Mesendoderm (in vitro differentiated cells): ENCODE data around the gene PPP1CA.
"Not testable (repeated sequence)": the region's sequence is repeated elsewhere in the genome, so short reads cannot be mapped to it uniquely, and the experiment has no call there.

Experiments used
- DNase-seq: peaks from one replicate; pipeline ENCODE4 v3.0.0; 2013
- H2AK5ac ChIP-seq: 2 replicates; pipeline ENCODE4 v1.6.1; 2013; ENCODE audit warnings: low read length, inconsistent platforms
- H2BK120ac ChIP-seq: 2 replicates; pipeline ENCODE4 v1.6.1; 2013; ENCODE audit warnings: low read depth, mild to moderate bottlenecking, low read length, moderate library complexity, mixed read lengths
- H2BK15ac ChIP-seq: replicated peaks from 2 replicates; pipeline ENCODE4 v1.6.1; 2013; ENCODE audit warnings: low read depth, mild to moderate bottlenecking, moderate library complexity
- H2BK5ac ChIP-seq: 2 replicates; pipeline ENCODE4 v1.6.1; 2013; ENCODE audit warnings: low read length, inconsistent platforms
- H3K18ac ChIP-seq: 2 replicates; pipeline ENCODE4 v1.6.1; 2013; ENCODE audit warnings: mild to moderate bottlenecking, low read length, mixed read lengths
- H3K23ac ChIP-seq: one replicate; pipeline ENCODE4 v1.6.1; 2013; ENCODE audit warnings: low read length
- H3K27ac ChIP-seq: 2 replicates; pipeline ENCODE4 v1.5.1; 2013; ENCODE audit warnings: low read depth, mild to moderate bottlenecking, inconsistent platforms, low read length, moderate library complexity
- H3K27me3 ChIP-seq: 2 replicates; pipeline ENCODE4 v1.6.1; 2013; ENCODE audit warnings: low read length, control low read depth, mild to moderate bottlenecking, inconsistent platforms; ENCODE audit not compliant: insufficient read depth, poor library complexity
- H3K36me3 ChIP-seq: 2 replicates; pipeline ENCODE4 v1.6.1; 2013; ENCODE audit warnings: low read length, inconsistent platforms; ENCODE audit not compliant: control insufficient read depth, insufficient read depth
- H3K4ac ChIP-seq: one replicate; pipeline ENCODE4 v1.6.1; 2013; ENCODE audit warnings: low read depth, mild to moderate bottlenecking, low read length, moderate library complexity
- H3K4me1 ChIP-seq: 2 replicates; pipeline ENCODE4 v1.6.1; 2013; ENCODE audit warnings: low read depth, low read length, inconsistent platforms; ENCODE audit not compliant: control insufficient read depth
- H3K4me2 ChIP-seq: 2 replicates; pipeline ENCODE4 v1.6.1; 2013; ENCODE audit warnings: low read length
- H3K4me3 ChIP-seq: 2 replicates; pipeline ENCODE4 v1.5.1; 2013; ENCODE audit warnings: mild to moderate bottlenecking, low read length
- H3K56ac ChIP-seq: one replicate; pipeline ENCODE4 v1.6.1; 2013; ENCODE audit warnings: low read length
- H3K79me1 ChIP-seq: 2 replicates; pipeline ENCODE4 v1.6.1; 2013; ENCODE audit warnings: low read length, inconsistent platforms
- H3K79me2 ChIP-seq: 2 replicates; pipeline ENCODE4 v1.6.1; 2013; ENCODE audit warnings: mild to moderate bottlenecking, low read length; ENCODE audit not compliant: control insufficient read depth, insufficient read depth
- H3K9ac ChIP-seq: 2 replicates; pipeline ENCODE4 v1.6.1; 2013; ENCODE audit warnings: low read length, inconsistent platforms
- H4K5ac ChIP-seq: one replicate; pipeline ENCODE4 v1.6.1; 2013; ENCODE audit warnings: low read length
- H4K8ac ChIP-seq: one replicate; pipeline ENCODE4 v1.6.1; 2013; ENCODE audit warnings: low read depth, mild to moderate bottlenecking, control low read depth, low read length, moderate library complexity
- WGBS: extraction: QIAGEN DNeasy Blood & Tissue Kit; methylation state at CpG from one replicate; pipeline ENCODE4 v1.1.7; 2013; ENCODE audit warnings: low lambda C conversion rate, missing lambda C conversion rate; ENCODE audit not compliant: insufficient coverage; ENCODE audit errors: extremely low coverage; 5-methylcytosine and 5-hydroxymethylcytosine counted together

The PPP1CA gene

DNA sequence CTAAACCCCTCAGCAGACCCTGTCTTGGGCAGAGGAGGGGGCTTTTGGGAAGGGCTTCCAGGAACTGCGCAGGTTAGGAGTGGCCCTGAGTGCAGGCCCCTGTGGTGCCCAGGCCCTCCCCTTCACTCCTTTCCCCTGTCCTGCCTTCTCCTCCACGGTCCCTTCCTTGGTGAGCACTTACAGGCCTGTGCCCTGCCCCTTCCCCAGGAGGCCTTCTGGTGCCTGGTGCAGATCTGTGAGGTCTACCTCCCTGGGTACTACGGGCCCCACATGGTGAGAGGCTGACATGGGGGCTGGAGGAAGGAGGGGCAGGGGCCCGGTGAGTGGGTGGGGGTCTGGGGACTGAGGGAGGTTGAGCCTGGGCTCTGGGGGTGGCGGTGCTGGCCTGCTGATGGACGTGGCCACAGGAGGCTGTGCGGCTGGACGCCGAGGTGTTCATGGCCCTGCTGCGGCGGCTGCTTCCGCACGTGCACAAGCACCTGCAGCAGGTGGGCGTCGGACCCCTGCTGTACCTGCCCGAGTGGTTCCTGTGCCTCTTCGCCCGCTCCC is 4.8 kb upstream of the PPP1CA start:
- Histone ChIP-seq H4K8ac (no peak overlapping the region), H3K9ac (no peak overlapping the region), H3K27ac (no peak overlapping the region), H2BK15ac (no peak overlapping the region), H2BK120ac (no peak overlapping the region), H2AK5ac (no peak overlapping the region), H3K4me3 (no peak overlapping the region), H3K23ac (no peak overlapping the region), H3K4me2 (no peak overlapping the region), H3K79me2 (no peaks in the 10 kb centered on the region), H3K27me3 (no peaks in the 10 kb centered on the region), H4K5ac (no peak overlapping the region), H3K79me1 (no peaks in the 10 kb centered on the region), H3K4me1 (no peaks in the 10 kb centered on the region), H3K56ac (no peak overlapping the region), H2BK5ac (no peak overlapping the region), H3K4ac (no peak overlapping the region), H3K36me3 (no peaks in the 10 kb centered on the region), H3K18ac (no peak overlapping the region)
- WGBS = no CpG with 5 or more reads among the region's 18 CpGs
- DNase-seq = no peak

DNA sequence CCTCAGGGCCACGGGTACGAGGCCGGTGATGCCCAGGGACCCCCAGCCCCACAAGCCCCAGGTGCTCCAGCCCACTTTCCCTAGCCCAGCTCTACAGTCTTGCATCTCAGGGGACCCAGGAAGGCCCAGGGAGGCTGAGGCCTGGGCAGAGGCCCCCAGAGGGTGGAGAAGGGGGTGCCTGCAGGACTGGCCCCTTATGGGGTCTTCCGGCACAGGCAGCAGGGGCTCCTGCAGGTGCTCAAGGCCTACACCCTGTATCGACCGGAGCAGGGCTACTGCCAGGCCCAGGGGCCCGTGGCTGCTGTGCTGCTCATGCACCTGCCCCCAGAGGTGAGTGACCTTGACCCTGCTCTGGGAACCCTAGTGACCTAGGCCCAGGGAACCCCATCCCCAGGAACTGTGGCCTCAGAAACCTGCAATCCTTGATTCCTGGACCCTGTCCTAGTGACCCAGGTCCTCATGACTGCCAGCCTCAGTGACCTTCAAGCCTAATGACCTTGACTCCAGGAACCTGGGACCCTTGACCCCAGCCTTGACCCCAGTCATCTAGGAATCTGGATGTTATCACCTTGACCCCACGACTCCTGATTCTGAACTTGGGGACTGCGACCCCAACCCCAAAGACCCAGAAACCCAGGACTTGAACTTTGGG is 4.2 kb upstream of the PPP1CA start:
- Histone ChIP-seq H3K18ac (no peak overlapping the region), H3K56ac (no peak overlapping the region), H3K23ac (no peak overlapping the region), H3K4me2 (no peak overlapping the region), H2BK15ac (no peak overlapping the region), H3K27me3 (no peaks in the 10 kb centered on the region), H4K5ac (no peak overlapping the region), H2BK5ac (no peak overlapping the region), H3K27ac (no peak overlapping the region), H3K4ac (no peak overlapping the region), H2BK120ac (no peak overlapping the region), H3K79me1 (peaks cover 2% of the 10 kb centered on the region), H3K4me1 (peaks cover under 1% of the 10 kb centered on the region), H2AK5ac (no peak overlapping the region), H3K79me2 (peaks cover 6% of the 10 kb centered on the region), H4K8ac (no peak overlapping the region), H3K4me3 (no peak overlapping the region), H3K9ac (no peak overlapping the region), H3K36me3 (no peaks in the 10 kb centered on the region)
- DNase-seq = no peak
- no CpG with 5 or more reads among the region's 9 CpGs for WGBS

DNA sequence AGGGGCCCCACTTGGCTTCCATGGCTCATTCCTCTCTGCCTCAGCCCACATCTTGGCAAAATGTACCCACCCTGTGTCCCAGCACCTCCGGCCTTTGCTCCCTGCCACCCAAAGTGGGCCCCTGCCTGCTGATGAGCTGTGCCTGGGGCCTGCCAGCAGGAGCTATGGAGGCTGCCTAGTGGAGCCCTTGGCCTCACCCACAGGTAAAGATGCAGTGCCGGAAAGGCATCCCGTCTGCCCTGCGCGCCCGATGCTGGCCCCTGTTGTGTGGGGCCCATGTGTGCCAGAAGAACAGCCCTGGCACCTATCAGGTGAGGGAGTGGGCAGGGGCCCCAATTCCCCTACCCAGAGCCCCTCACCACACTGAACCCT is 3.5 kb upstream of the PPP1CA start:
- Histone ChIP-seq H4K5ac (no peak overlapping the region), H3K36me3 (no peaks in the 10 kb centered on the region), H3K4me3 (no peak overlapping the region), H4K8ac (no peak overlapping the region), H2AK5ac (no peak overlapping the region), H2BK15ac (no peak overlapping the region), H3K79me2 (peaks cover 12% of the 10 kb centered on the region), H3K4me1 (peaks cover 4% of the 10 kb centered on the region), H3K27ac (no peak overlapping the region), H2BK120ac (no peak overlapping the region), H3K4me2 (no peak overlapping the region), H3K9ac (no peak overlapping the region), H3K56ac (no peak overlapping the region), H3K27me3 (no peaks in the 10 kb centered on the region), H3K79me1 (peaks cover 8% of the 10 kb centered on the region), H3K4ac (no peak overlapping the region), H3K18ac (no peak overlapping the region), H2BK5ac (no peak overlapping the region), H3K23ac (no peak overlapping the region)
- no CpG with 5 or more reads among the region's 6 CpGs for WGBS
- no peak for DNase-seq

DNA sequence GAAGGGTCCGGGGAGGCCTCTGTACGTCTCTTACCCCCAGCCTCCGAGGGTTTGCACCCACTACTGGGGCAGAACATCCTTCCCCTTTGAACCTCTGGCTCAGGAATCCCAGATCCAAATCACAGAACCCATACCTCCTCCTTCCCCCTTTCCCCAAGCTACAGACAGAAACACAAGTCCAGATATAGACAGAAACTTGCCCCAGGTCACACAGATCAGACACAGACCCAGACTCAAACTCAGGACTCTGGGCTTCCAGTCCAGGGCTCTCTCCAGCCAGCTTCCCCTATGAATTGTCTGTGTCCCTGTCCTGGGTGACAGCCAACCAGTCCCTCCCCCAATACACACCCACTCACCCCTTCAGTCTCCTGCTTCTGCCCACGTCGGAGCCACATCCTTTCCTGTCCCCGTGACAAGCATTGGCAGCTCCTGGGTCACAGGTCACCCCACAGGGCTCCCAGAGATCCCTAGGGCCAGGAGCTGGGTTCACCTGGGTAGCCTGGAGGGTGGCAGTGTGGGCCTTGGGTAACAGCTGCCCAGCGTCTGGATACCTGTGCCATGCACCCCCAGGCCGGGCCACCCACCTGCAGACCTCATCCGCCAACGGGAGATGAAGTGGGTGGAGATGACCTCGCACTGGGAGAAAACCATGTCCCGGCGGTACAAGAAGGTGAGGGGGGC is 3.0 kb upstream of the PPP1CA start:
- H2AK5ac ChIP-seq = no peak overlapping the region
- H3K56ac ChIP-seq = no peak overlapping the region
- H2BK120ac ChIP-seq = no peak overlapping the region
- H3K4ac ChIP-seq = no peak overlapping the region
- H4K5ac ChIP-seq = no peak overlapping the region
- WGBS = no CpG with 5 or more reads among the region's 13 CpGs
- H3K9ac ChIP-seq = no peak overlapping the region
- no peak overlapping the region for H2BK5ac ChIP-seq
- no peak overlapping the region for H3K18ac ChIP-seq
- DNase-seq = no peak
- H3K23ac ChIP-seq = no peak overlapping the region
- peaks cover 4% of the 10 kb centered on the region for H3K4me1 ChIP-seq
- no peaks in the 10 kb centered on the region for H3K27me3 ChIP-seq
- no peaks in the 10 kb centered on the region for H3K36me3 ChIP-seq
- H3K79me2 ChIP-seq = peaks cover 14% of the 10 kb centered on the region
- no peak overlapping the region for H3K27ac ChIP-seq
- no peak overlapping the region for H3K4me3 ChIP-seq
- no peak overlapping the region for H2BK15ac ChIP-seq
- peaks cover 9% of the 10 kb centered on the region for H3K79me1 ChIP-seq
- no peak overlapping the region for H4K8ac ChIP-seq
- H3K4me2 ChIP-seq = no peak overlapping the region

DNA sequence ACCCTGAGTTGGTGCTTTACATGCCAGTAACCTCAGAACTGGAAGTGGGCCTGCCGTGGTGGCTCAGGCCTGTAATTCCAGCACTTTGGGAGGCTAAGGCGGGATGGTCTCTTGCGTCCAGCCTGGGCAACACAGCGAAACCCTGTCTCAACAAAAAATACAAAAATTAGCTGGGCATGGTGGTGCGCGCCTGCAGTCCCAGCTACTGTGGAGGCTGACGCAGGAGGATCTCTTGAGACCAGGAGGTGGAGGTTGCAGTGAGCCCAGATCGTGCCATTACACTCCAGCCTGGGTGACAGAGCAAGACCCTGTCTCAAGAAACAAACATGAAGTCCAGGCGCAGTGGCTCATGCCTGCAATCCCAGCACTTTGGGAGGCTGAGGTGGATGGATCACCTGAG is 1.4 kb upstream of the PPP1CA start:
- H3K18ac ChIP-seq, H2BK120ac ChIP-seq, H3K27me3 ChIP-seq, H2AK5ac ChIP-seq, H4K5ac ChIP-seq, H3K27ac ChIP-seq, H4K8ac ChIP-seq, H2BK5ac ChIP-seq, H3K9ac ChIP-seq, H3K4me3 ChIP-seq, H3K23ac ChIP-seq, DNase-seq, H3K36me3 ChIP-seq, H2BK15ac ChIP-seq, H3K4me1 ChIP-seq, H3K4ac ChIP-seq, H3K4me2 ChIP-seq: not testable (repeated sequence)
- Histone ChIP-seq H3K79me1 (peaks cover 14% of the 10 kb centered on the region), H3K79me2 (peaks cover 17% of the 10 kb centered on the region), H3K56ac (peak overlapping the region; percentile 15)
- WGBS = no CpG with 5 or more reads among the region's 9 CpGs
